ENCODE measurements around the gene LAMA2.

DNA sequence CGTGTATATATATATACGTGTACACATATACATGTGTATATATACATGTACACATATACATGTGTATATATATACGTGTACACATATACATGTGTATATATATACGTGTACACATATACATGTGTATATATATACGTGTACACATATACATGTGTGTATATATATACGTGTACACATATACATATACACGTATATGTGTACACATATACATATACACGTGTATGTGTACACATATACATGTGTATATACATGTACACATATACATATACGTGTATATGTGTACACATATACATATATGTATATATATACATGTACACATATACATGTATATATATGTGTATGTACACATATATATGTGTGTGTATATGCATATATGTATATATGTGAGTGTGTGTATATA is 317.2 kb downstream of the LAMA2 start:
- TF ChIP-seq POLR2A (IDR thresholded peaks at IDR 0.05; ENCODE audit: low read length) (no peak), GATA1 (IDR thresholded peaks at IDR 0.05; ENCODE audit: low read depth, low read length) (no peak)

Data from erythroblast (primary cell).